Nucleus accumbens (tissue), 56 donors: ENCODE data around the gene TPST1.
"Not testable (repeated sequence)": the region's sequence is repeated elsewhere in the genome, so short reads cannot be mapped to it uniquely, and the experiment has no call there.

ENCODE experiments used
- DNase-seq, 56 donors: peaks; one replicate each; lab custom pipeline; 2025; lab: John Stamatoyannopoulos, UW

Gene TPST1

GRCh38 chr7:66204822-66205740 lies at the start of gene TPST1:
TPST1 (plus strand) TSS chr7:66205334; CDS start chr7:66240426, 35,092 bp downstream.
- peak; percentile 62 to 96 (median 92) for DNase-seq

GRCh38 chr7:66156035-66156434 lies 49.1 kb upstream of the TPST1 start:
- not testable (repeated sequence) for DNase-seq

GRCh38 chr7:66157060-66157459 lies 48.1 kb upstream of the TPST1 start:
- DNase-seq = no peak

- DNase-seq = no peak
Measured at GRCh38 chr7:66162622-66163021, 42.5 kb upstream of the TPST1 start.

GRCh38 chr7:66163186-66163610 lies 41.9 kb upstream of the TPST1 start:
- DNase-seq = no peak

GRCh38 chr7:66164356-66164755 lies 40.8 kb upstream of the TPST1 start:
- DNase-seq = no peak

GRCh38 chr7:66167773-66168387 lies 37.3 kb upstream of the TPST1 start:
- no peak for DNase-seq

- no peak for DNase-seq
Measured at GRCh38 chr7:66169616-66170015, 35.5 kb upstream of the TPST1 start.

GRCh38 chr7:66170309-66171231 lies 34.6 kb upstream of the TPST1 start:
- no peak for DNase-seq

- not testable (repeated sequence) for DNase-seq
Measured at GRCh38 chr7:66172536-66173401, 32.4 kb upstream of the TPST1 start.

- no peak for DNase-seq
Measured at GRCh38 chr7:66173856-66174255, 31.3 kb upstream of the TPST1 start.

GRCh38 chr7:66175006-66175405 lies 30.1 kb upstream of the TPST1 start:
- not testable (repeated sequence) for DNase-seq

- no peak for DNase-seq
Measured at GRCh38 chr7:66176914-66177313, 28.2 kb upstream of the TPST1 start.

GRCh38 chr7:66178258-66178657 lies 26.9 kb upstream of the TPST1 start:
- no peak for DNase-seq

- no peak for DNase-seq
Measured at GRCh38 chr7:66181329-66181728, 23.8 kb upstream of the TPST1 start.

- no peak for DNase-seq
Measured at GRCh38 chr7:66181845-66182244, 23.3 kb upstream of the TPST1 start.

GRCh38 chr7:66182920-66183319 lies 22.2 kb upstream of the TPST1 start:
- no peak for DNase-seq

- no peak for DNase-seq
Measured at GRCh38 chr7:66183700-66184099, 21.4 kb upstream of the TPST1 start.

- no peak for DNase-seq
Measured at GRCh38 chr7:66185680-66186187, 19.4 kb upstream of the TPST1 start.

GRCh38 chr7:66186991-66187390 lies 18.1 kb upstream of the TPST1 start:
- no peak for DNase-seq
